A549 (cell line): ENCODE measurements around the gene INSL3. TPM values are rescaled to one million over a fixed set of nuclear protein-coding genes. Genes with fewer than 3 reads are reported as not detected.
A peak's percentile ranks its signal among the peaks of the same experiment; 100 is the strongest.

Experiments
- ATAC-seq, 2 experiments: fragments of 200-7000 bp in 1 of 2; fragments of >200 bp in 1 of 2; cut with Nextera tagmentation in 1 of 2; cut with Tn5 transposase in 1 of 2; 3 replicates each; pipeline versions ENCODE4 v1.8.0 to v1.9.1; 2018 to 2020; ENCODE audit warnings: mild to moderate bottlenecking in 1 of 2, moderate library complexity in 1 of 2
- CTCF ChIA-PET: fragments of 300-600 bp; sonication (Branson Sonifier 250); formaldehyde crosslinking; extraction: SDS; loops from one replicate; lab custom pipeline; 2021; ENCODE audit warnings: antibody characterized with exemption, inconsistent platforms; lab: Yijun Ruan, JAX
- POLR2A ChIA-PET: fragments of 350-600 bp; formaldehyde crosslinking; extraction: SDS; loops from one replicate; lab custom pipeline; 2021; ENCODE audit warnings: antibody characterized with exemption, inconsistent platforms; lab: Yijun Ruan, JAX
- DNase-seq, 2 experiments: peaks; one replicate each; pipeline versions ENCODE4 v3.0.0 to v3.0.0-alpha.2; 2011 to 2016; ENCODE audit warnings: low read depth in 1 of 2, low spot score in 1 of 2
- FAIRE-seq: peaks from 2 replicates; lab custom pipeline; 2011; peaks lifted over from hg19 to GRCh38; lab: Jason Lieb, UNC
- H3K27ac ChIP-seq, 2 experiments: fragments of >200 bp; sonication (Bioruptor Twin); formaldehyde crosslinking; 3 replicates each; pipeline ENCODE4 v1.5.1; 2016 to 2017
- H3K4me1 ChIP-seq: fragments of >200 bp; sonication (Bioruptor Twin); formaldehyde crosslinking; 3 replicates; pipeline ENCODE4 v1.6.1; 2016
- H3K4me2 ChIP-seq: fragments of >200 bp; sonication (Bioruptor Twin); formaldehyde crosslinking; 3 replicates; pipeline ENCODE4 v1.6.1; 2016
- H3K4me3 ChIP-seq: fragments of >200 bp; sonication (Bioruptor Twin); formaldehyde crosslinking; 3 replicates; pipeline ENCODE4 v1.5.1; 2016
- H3K9me3 ChIP-seq: fragments of >200 bp; sonication (Bioruptor Twin); formaldehyde crosslinking; 3 replicates; pipeline ENCODE4 v1.6.1; 2016
- BHLHE40 ChIP-seq: IDR thresholded peaks from 2 replicates; pipeline ENCODE4 v1.6.1; 2012; ENCODE audit warnings: low read depth, low read length, inconsistent platforms
- CBX2 ChIP-seq: fragments of 200-600 bp; sonication (generic); IDR thresholded peaks from 2 replicates; pipeline ENCODE4 v1.6.1; 2016; ENCODE audit warnings: low read depth, mild to moderate bottlenecking, borderline replicate concordance
- CBX8 ChIP-seq: fragments of 200-600 bp; sonication (generic); IDR thresholded peaks from 2 replicates; pipeline ENCODE4 v1.6.1; 2016
- CEBPB ChIP-seq, 2 experiments: fragments of >200 bp in 1 of 2; sonication (Bioruptor Twin) in 1 of 2; formaldehyde crosslinking in 1 of 2; IDR thresholded peaks; 2 replicates each; pipeline ENCODE4 v1.6.1; 2012 to 2016
- CHD4 ChIP-seq: fragments of 200-600 bp; sonication (generic); IDR thresholded peaks from 2 replicates; pipeline ENCODE4 v1.6.1; 2016; ENCODE audit warnings: antibody characterized with exemption, mild to moderate bottlenecking, borderline replicate concordance
- EHF ChIP-seq: fragments of 250-450 bp; sonication (Bioruptor Pico); IDR thresholded peaks from 2 replicates; pipeline ENCODE4 v1.5.0; 2020; ENCODE audit warnings: mild to moderate bottlenecking
- EHMT2 ChIP-seq: fragments of 200-600 bp; sonication (generic); IDR thresholded peaks from 2 replicates; pipeline ENCODE4 v1.6.1; 2016; ENCODE audit warnings: antibody characterized with exemption, low read depth, mild to moderate bottlenecking, moderate library complexity
- ESRRA ChIP-seq: fragments of 150-350 bp; IDR thresholded peaks from 2 replicates; pipeline ENCODE4 v1.6.1; 2014; ENCODE audit warnings: mild to moderate bottlenecking, low read length, borderline replicate concordance
- FOSB ChIP-seq: fragments of 250-450 bp; sonication (Bioruptor Pico); IDR thresholded peaks from 2 replicates; pipeline ENCODE4 v1.5.0; 2020; ENCODE audit warnings: mild to moderate bottlenecking, moderate library complexity
- FOXS1 ChIP-seq: fragments of 250-450 bp; sonication (Bioruptor Pico); IDR thresholded peaks from 2 replicates; pipeline ENCODE4 v1.5.0; 2020; ENCODE audit warnings: mild to moderate bottlenecking, moderate library complexity
- HEYL ChIP-seq: fragments of 250-450 bp; sonication (Bioruptor Pico); IDR thresholded peaks from 2 replicates; pipeline ENCODE4 v1.8.0; 2021; ENCODE audit warnings: mild to moderate bottlenecking, moderate library complexity
- HOXB13 ChIP-seq: fragments of 250-450 bp; sonication (Bioruptor Pico); IDR thresholded peaks from 2 replicates; pipeline ENCODE4 v1.5.0; 2020; ENCODE audit warnings: low read depth, mild to moderate bottlenecking, moderate library complexity
- HOXB5 ChIP-seq: fragments of 250-450 bp; sonication (Bioruptor Pico); IDR thresholded peaks from 2 replicates; pipeline ENCODE4 v1.5.0; 2020; ENCODE audit warnings: mild to moderate bottlenecking, moderate library complexity
- JUN ChIP-seq, 2 experiments: fragments of >200 bp; sonication (Bioruptor Twin); formaldehyde crosslinking; IDR thresholded peaks; 2 replicates in 1 of 2; 3 replicates in 1 of 2; pipeline ENCODE4 v1.6.1; 2016 to 2017
- JUNB ChIP-seq: fragments of >200 bp; sonication (Bioruptor Twin); formaldehyde crosslinking; IDR thresholded peaks from 2 replicates; pipeline ENCODE4 v1.6.1; 2016
- KDM1A ChIP-seq: fragments of 200-600 bp; sonication (generic); IDR thresholded peaks from 2 replicates; pipeline ENCODE4 v1.6.1; 2016; ENCODE audit warnings: low read depth, mild to moderate bottlenecking
- KDM5A ChIP-seq: fragments of 200-600 bp; sonication (generic); IDR thresholded peaks from 2 replicates; pipeline ENCODE4 v1.6.1; 2016; ENCODE audit warnings: antibody characterized with exemption, mild to moderate bottlenecking
- MAFK ChIP-seq: fragments of 450-650 bp; IDR thresholded peaks from 2 replicates; pipeline ENCODE4 v1.6.1; 2014; ENCODE audit not compliant: partially characterized antibody
- MYC ChIP-seq: IDR thresholded peaks from 2 replicates; pipeline ENCODE4 v1.6.1; 2012; ENCODE audit warnings: mild to moderate bottlenecking, inconsistent platforms, low read length, improper control_type of control experiment, borderline replicate concordance
- NFE2L2 ChIP-seq: fragments of 150-350 bp; conservative IDR thresholded peaks from 2 replicates; pipeline ENCODE4 v1.6.1; 2014; ENCODE audit warnings: low read length
- POLR2A ChIP-seq: IDR thresholded peaks from 2 replicates; pipeline ENCODE4 v1.6.1; 2012; ENCODE audit warnings: mild to moderate bottlenecking, low read length
- POLR2AphosphoS2 ChIP-seq: conservative IDR thresholded peaks from 2 replicates; pipeline ENCODE4 v1.6.1; 2012; ENCODE audit warnings: low read length, improper control_type of control experiment, inconsistent platforms
- RAD21 ChIP-seq, 2 experiments: fragments of >200 bp in 1 of 2; sonication (Bioruptor Twin) in 1 of 2; formaldehyde crosslinking in 1 of 2; IDR thresholded peaks in 1 of 2; conservative IDR thresholded peaks in 1 of 2; 2 replicates in 1 of 2; 3 replicates in 1 of 2; pipeline ENCODE4 v1.6.1; 2012 to 2018; ENCODE audit warnings: inconsistent platforms in 1 of 2
- RARB ChIP-seq: fragments of 250-450 bp; sonication (Bioruptor Pico); IDR thresholded peaks from 2 replicates; pipeline ENCODE4 v1.8.0; 2021; ENCODE audit warnings: mild to moderate bottlenecking, moderate library complexity
- SREBF2 ChIP-seq: fragments of 450-650 bp; IDR thresholded peaks from 2 replicates; pipeline ENCODE4 v1.6.1; 2014; ENCODE audit warnings: mild to moderate bottlenecking, moderate library complexity
- TP53 ChIP-seq: fragments of 250-450 bp; sonication (Bioruptor Pico); IDR thresholded peaks from 2 replicates; pipeline ENCODE4 v1.5.0; 2021; ENCODE audit warnings: mild to moderate bottlenecking, moderate library complexity
- ZSCAN20 ChIP-seq: fragments of 250-450 bp; sonication (Bioruptor Pico); IDR thresholded peaks from 2 replicates; pipeline ENCODE4 v1.8.0; 2022; ENCODE audit warnings: mild to moderate bottlenecking, moderate library complexity
- WGBS: methylation state at CpG from one replicate; pipeline ENCODE4 v1.1.6; 2017; ENCODE audit errors: missing lambda C conversion rate; 5-methylcytosine and 5-hydroxymethylcytosine counted together
- polyA plus RNA-seq, 4 experiments: library from polyadenylated mRNA; depleted of rRNA in 3 of 4; stranded (reverse); fragments of >200 nt; fragmentation: RNase III in 1 of 4; extraction: RNeasy Plus Mini Kit Qiagen cat#74134 plus additional on column Dnase treatment in 1 of 4; gene quantifications; 2 replicates in 3 of 4; 3 replicates in 1 of 4; pipeline ENCODE4 v1.2.3, GENCODE V29; 2011 to 2017
- TF ChIP-seq, protein P1 (sequence below): IDR thresholded peaks from 2 replicates; pipeline ENCODE4 v1.6.1; 2012; ENCODE audit warnings: low read depth, borderline replicate concordance
- TF ChIP-seq, protein P2 (sequence below): fragments of >200 bp; sonication (Bioruptor Twin); formaldehyde crosslinking; IDR thresholded peaks from 2 replicates; pipeline ENCODE4 v1.6.1; 2016
- TF ChIP-seq, protein P3 (sequence below): fragments of 200-600 bp; sonication (generic); IDR thresholded peaks from 2 replicates; pipeline ENCODE4 v1.6.1; 2016; ENCODE audit warnings: antibody characterized with exemption, mild to moderate bottlenecking, moderate library complexity
- TF ChIP-seq, protein P4 (sequence below): fragments of 250-450 bp; sonication (Bioruptor Pico); IDR thresholded peaks from 2 replicates; pipeline ENCODE4 v1.5.0; 2020; ENCODE audit warnings: low read depth, mild to moderate bottlenecking, moderate library complexity
- TF ChIP-seq, protein P5 (sequence below): fragments of 450-650 bp; IDR thresholded peaks from 2 replicates; pipeline ENCODE4 v1.6.1; 2014; ENCODE audit warnings: antibody characterized with exemption
- TF ChIP-seq, protein P6 (sequence below): fragments of >200 bp; sonication (Bioruptor Twin); formaldehyde crosslinking; IDR thresholded peaks from 3 replicates; pipeline ENCODE4 v1.5.1; 2016

Gene INSL3
- polyA plus RNA-seq, 2 of the 4 experiments (the other 2 are of a cell fraction) = 0.25 to 0.27 TPM

DNA sequence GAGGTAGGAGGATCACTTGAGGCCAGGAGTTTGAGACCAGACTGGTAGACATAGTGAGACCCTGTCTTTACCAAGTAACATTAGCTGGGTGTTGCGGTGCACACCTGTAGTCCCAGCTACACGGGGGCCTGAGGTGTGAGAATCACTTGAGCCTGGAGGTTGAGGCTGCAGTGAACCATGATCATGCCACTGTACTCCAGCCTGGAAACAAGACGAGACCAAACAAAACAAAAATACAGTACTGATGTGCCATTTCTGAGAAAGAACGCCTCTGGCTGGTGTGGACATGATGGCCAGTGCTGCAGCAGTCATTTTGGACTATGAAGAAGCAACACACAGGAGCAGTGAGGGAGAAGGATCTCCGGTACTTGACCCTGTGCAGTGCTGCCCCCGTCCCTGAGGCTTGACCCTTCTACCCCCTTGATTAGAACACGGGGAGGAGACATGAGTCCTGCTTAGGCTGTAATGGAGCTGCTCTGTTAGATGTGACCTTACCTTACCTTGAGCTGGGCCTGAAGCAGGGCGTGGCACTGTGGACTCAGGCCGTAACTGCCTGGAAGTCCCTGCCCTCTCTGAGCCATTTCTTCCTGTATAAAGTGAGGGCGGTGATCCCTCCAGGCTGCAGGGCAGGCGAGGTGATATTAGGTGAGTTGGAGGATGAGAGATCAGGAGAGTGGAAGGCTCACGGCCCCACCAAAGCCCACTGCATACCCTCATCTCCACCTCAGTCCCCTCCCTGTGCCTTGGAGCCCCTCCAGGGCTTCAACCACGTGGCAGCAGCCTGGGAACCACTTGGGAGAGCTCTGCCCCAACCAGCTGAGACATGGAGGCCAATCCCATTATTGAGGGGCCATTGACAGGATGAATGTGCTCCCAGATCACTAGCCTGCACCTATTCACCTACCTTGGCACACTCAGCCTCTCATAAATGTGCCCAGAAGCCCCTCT lies 44.3 kb upstream of the INSL3 start:
- ATAC-seq (peak; percentile 51 to 59), FAIRE-seq (no peak), DNase-seq (peak in 1 of 2 experiments; percentile 67)
- 41% methylated on average over 13 of the region's 13 CpGs for WGBS
- Histone ChIP-seq H3K4me1 (peaks cover 42% of the 10 kb centered on the region), H3K4me2 (peak overlapping the region; percentile 32; the same call in 1 of the 3 replicates), H3K9me3 (no peaks in the 10 kb centered on the region), H3K4me3 (no peak overlapping the region), H3K27ac (peak overlapping the region in 1 of 2 experiments; percentile 64; a peak in 3 of 6 replicates)
- ChIA-PET CTCF (interaction anchor here (0.9 to 10.9 kb wide), 4 partner anchors 9 to 132 kb away, joined by 3 to 295 read pairs (median 8); partner anchors contain the start of gene CCDC124), POLR2A (interaction anchor here (0.7 to 1.5 kb wide), 2 partner anchors 67 to 82 kb away, joined by 3 to 12 read pairs; partner anchors contain the start of gene CCDC124)
- TF ChIP-seq FOXS1 (CRISPR knock-in tag) = no peak
- no peak for TF ChIP-seq MYC
- TF ChIP-seq JUNB = no peak
- no peak for TF ChIP-seq SREBF2
- no peak for TF ChIP-seq ZSCAN20 (CRISPR knock-in tag)
- TF ChIP-seq, protein P1, sequence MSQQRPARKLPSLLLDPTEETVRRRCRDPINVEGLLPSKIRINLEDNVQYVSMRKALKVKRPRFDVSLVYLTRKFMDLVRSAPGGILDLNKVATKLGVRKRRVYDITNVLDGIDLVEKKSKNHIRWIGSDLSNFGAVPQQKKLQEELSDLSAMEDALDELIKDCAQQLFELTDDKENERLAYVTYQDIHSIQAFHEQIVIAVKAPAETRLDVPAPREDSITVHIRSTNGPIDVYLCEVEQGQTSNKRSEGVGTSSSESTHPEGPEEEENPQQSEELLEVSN = no peak
- peak; percentile 80 for TF ChIP-seq FOSB (CRISPR knock-in tag)
- TF ChIP-seq, protein P2, sequence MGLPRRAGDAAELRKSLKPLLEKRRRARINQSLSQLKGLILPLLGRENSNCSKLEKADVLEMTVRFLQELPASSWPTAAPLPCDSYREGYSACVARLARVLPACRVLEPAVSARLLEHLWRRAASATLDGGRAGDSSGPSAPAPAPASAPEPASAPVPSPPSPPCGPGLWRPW = no peak
- no peak for TF ChIP-seq CHD4
- TF ChIP-seq TP53 (CRISPR knock-in tag) = peak; percentile 33
- TF ChIP-seq KDM1A = no peak
- no peak; the same call in 1 of the 2 replicates for TF ChIP-seq POLR2A
- no peak for TF ChIP-seq ESRRA
- TF ChIP-seq NFE2L2 = no peak
- TF ChIP-seq EHMT2 = no peak
- TF ChIP-seq RAD21 (conservative IDR thresholded peaks at IDR 0.05 in 1 of 2, IDR thresholded peaks at IDR 0.05 in 1 of 2) = no peak
- TF ChIP-seq HOXB13 (CRISPR knock-in tag) = no peak
- TF ChIP-seq, protein P3, sequence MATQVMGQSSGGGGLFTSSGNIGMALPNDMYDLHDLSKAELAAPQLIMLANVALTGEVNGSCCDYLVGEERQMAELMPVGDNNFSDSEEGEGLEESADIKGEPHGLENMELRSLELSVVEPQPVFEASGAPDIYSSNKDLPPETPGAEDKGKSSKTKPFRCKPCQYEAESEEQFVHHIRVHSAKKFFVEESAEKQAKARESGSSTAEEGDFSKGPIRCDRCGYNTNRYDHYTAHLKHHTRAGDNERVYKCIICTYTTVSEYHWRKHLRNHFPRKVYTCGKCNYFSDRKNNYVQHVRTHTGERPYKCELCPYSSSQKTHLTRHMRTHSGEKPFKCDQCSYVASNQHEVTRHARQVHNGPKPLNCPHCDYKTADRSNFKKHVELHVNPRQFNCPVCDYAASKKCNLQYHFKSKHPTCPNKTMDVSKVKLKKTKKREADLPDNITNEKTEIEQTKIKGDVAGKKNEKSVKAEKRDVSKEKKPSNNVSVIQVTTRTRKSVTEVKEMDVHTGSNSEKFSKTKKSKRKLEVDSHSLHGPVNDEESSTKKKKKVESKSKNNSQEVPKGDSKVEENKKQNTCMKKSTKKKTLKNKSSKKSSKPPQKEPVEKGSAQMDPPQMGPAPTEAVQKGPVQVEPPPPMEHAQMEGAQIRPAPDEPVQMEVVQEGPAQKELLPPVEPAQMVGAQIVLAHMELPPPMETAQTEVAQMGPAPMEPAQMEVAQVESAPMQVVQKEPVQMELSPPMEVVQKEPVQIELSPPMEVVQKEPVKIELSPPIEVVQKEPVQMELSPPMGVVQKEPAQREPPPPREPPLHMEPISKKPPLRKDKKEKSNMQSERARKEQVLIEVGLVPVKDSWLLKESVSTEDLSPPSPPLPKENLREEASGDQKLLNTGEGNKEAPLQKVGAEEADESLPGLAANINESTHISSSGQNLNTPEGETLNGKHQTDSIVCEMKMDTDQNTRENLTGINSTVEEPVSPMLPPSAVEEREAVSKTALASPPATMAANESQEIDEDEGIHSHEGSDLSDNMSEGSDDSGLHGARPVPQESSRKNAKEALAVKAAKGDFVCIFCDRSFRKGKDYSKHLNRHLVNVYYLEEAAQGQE = no peak
- no peak for TF ChIP-seq KDM5A
- no peak for TF ChIP-seq CBX2
- TF ChIP-seq, protein P4, sequence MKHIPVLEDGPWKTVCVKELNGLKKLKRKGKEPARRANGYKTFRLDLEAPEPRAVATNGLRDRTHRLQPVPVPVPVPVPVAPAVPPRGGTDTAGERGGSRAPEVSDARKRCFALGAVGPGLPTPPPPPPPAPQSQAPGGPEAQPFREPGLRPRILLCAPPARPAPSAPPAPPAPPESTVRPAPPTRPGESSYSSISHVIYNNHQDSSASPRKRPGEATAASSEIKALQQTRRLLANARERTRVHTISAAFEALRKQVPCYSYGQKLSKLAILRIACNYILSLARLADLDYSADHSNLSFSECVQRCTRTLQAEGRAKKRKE (CRISPR knock-in tag) = peak; percentile 56; the same call in 1 of the 2 replicates
- TF ChIP-seq HEYL (CRISPR knock-in tag) = no peak
- no peak for TF ChIP-seq BHLHE40
- TF ChIP-seq, protein P5, sequence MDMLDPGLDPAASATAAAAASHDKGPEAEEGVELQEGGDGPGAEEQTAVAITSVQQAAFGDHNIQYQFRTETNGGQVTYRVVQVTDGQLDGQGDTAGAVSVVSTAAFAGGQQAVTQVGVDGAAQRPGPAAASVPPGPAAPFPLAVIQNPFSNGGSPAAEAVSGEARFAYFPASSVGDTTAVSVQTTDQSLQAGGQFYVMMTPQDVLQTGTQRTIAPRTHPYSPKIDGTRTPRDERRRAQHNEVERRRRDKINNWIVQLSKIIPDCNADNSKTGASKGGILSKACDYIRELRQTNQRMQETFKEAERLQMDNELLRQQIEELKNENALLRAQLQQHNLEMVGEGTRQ = no peak
- no peak for TF ChIP-seq HOXB5 (CRISPR knock-in tag)
- peak in 1 of 2 experiments; percentile 34; a peak in 1 of 5 replicates for TF ChIP-seq JUN (IDR thresholded peaks at IDR 0.05)
- TF ChIP-seq CEBPB (IDR thresholded peaks at IDR 0.05) = no peak
- TF ChIP-seq RARB (CRISPR knock-in tag) = peak; percentile 30; the same call in 1 of the 2 replicates
- 0 out of 2 replicates have a peak, but pooled peaks have one; percentile 67 for TF ChIP-seq POLR2AphosphoS2
- TF ChIP-seq MAFK = no peak
- no peak for TF ChIP-seq EHF (CRISPR knock-in tag)
- no peak for TF ChIP-seq CBX8
- TF ChIP-seq, protein P6, sequence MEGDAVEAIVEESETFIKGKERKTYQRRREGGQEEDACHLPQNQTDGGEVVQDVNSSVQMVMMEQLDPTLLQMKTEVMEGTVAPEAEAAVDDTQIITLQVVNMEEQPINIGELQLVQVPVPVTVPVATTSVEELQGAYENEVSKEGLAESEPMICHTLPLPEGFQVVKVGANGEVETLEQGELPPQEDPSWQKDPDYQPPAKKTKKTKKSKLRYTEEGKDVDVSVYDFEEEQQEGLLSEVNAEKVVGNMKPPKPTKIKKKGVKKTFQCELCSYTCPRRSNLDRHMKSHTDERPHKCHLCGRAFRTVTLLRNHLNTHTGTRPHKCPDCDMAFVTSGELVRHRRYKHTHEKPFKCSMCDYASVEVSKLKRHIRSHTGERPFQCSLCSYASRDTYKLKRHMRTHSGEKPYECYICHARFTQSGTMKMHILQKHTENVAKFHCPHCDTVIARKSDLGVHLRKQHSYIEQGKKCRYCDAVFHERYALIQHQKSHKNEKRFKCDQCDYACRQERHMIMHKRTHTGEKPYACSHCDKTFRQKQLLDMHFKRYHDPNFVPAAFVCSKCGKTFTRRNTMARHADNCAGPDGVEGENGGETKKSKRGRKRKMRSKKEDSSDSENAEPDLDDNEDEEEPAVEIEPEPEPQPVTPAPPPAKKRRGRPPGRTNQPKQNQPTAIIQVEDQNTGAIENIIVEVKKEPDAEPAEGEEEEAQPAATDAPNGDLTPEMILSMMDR = no peak
